ENCODE results near the gene UBAP1L. TPM values are rescaled to one million over a fixed set of nuclear protein-coding genes. Genes with fewer than 3 reads are reported as not detected.

Gene UBAP1L
- total RNA-seq, 1 experiment from 2014 or later = 3.0 TPM

DNA sequence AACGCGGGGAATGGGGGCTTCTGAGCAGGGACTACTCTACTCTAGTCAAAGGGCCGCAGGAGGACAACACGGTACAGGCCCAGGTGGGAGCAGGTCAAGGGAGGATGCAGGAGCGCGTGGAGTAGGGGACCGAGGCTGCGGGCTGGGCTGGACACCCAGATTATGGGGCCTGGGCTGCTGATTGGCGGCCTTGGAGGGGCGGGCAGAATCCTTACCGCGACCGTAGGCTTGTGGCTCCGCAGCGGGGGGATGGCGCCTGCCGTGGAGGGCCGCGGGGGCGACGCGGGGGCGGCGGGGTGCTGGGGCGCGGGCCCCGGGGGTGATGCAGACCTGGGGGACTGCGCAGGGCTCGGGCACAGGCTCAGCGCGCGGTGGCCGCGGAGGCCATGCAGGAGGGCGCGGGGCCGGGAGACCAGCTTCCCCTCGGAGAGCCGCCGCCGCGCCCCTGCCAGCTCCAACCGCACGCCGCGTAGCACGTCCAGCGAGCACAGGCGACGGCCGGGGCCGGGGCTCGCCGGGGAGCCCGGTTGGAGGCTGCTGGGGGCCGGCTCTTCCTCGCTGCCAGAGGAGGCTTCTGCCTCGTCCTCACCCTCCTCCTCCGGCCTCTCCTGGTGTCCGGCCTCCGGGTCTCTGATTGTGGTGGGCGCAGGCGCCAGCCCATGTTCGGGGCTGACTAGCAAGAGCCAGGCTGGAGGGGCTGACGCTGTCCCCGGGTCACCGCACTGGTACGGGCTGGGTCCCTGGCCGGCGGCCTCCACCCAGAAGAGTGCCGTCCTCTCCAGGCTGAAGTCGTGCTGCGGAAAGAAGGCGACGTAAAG, 12.9 kb downstream of the UBAP1L start:
- no CpG with 5 or more reads among the region's 75 CpGs for WGBS (ENCODE audit: extremely low coverage, insufficient read length, low lambda C conversion rate)

More for the DNA sequence above, 12.9 kb downstream of the UBAP1L start:
- no peak overlapping the region for H3K4ac ChIP-seq (ENCODE audit: low read depth, low read length)
- H3K36me3 Mint-ChIP-seq (ENCODE audit: insufficient read depth in 1 of 3, low read depth in 3 of 3) = peaks cover 6 to 20% (median 8%) of the 10 kb centered on the region in 3 experiments; a peak in 6 of 7 replicates
- no peak overlapping the region for H2BK5ac ChIP-seq (ENCODE audit: insufficient read length, low read length)
- no peak overlapping the region for H3K27ac ChIP-seq (ENCODE audit: insufficient read length, low read depth, low read length)
- no peaks in the 10 kb centered on the region for H3K9me3 ChIP-seq (ENCODE audit: control insufficient read depth, low read depth, low read length)
- H4K8ac ChIP-seq (replicated peaks; ENCODE audit: insufficient read length, low read depth, low read length) = no peak overlapping the region
- peaks cover 4% of the 10 kb centered on the region in 2 experiments; a peak in 3 of 4 replicates for H3K4me1 Mint-ChIP-seq
- H3K79me1 ChIP-seq (ENCODE audit: insufficient read depth, low read depth, low read length, poor library complexity, severe bottlenecking) = no peaks in the 10 kb centered on the region
- H4K20me1 ChIP-seq (ENCODE audit: control insufficient read depth, insufficient read depth, insufficient read length) = no peaks in the 10 kb centered on the region
- no peaks in the 10 kb centered on the region for H3K4me1 ChIP-seq (ENCODE audit: insufficient read depth, low read length)
- H3K56ac ChIP-seq (ENCODE audit: insufficient read length, low read depth, low read length) = no peak overlapping the region
- no peak overlapping the region for H3T11ph ChIP-seq (ENCODE audit: low read length)
- H2BK12ac ChIP-seq (ENCODE audit: insufficient read length, low read depth, low read length) = no peak overlapping the region
- no peak overlapping the region for H2BK120ac ChIP-seq (ENCODE audit: low read depth, low read length, poor library complexity, severe bottlenecking)
- no peak overlapping the region for H4K5ac ChIP-seq (ENCODE audit: insufficient read length, low read depth, low read length)
- peak; percentile 72 for DNase-seq
- H3K27ac Mint-ChIP-seq = peak overlapping the region; percentile 16 to 91 (median 34); a peak in 4 of 7 replicates
- no peak overlapping the region for H2BK15ac ChIP-seq (ENCODE audit: low read depth, low read length)
- no peaks in the 10 kb centered on the region for H3K79me2 ChIP-seq (ENCODE audit: insufficient read depth, low read length)
- no peak; the same call in 2 of the 3 replicates for TF ChIP-seq CTCF (conservative IDR thresholded peaks at IDR 0.05)
- no peak overlapping the region for H2AFZ ChIP-seq (ENCODE audit: low read length)
- H3K23me2 ChIP-seq (ENCODE audit: insufficient read length, low read depth, low read length, poor library complexity, severe bottlenecking) = peaks cover 3% of the 10 kb centered on the region
- H3K27me3 ChIP-seq (ENCODE audit: insufficient read depth, low read length) = no peaks in the 10 kb centered on the region
- H3K9me3 Mint-ChIP-seq = no peaks in the 10 kb centered on the region
- no peaks in the 10 kb centered on the region for H3K27me3 Mint-ChIP-seq (ENCODE audit: low read depth)
- no peak overlapping the region for H2AK5ac ChIP-seq (ENCODE audit: insufficient read length, low read length)
- H3K4me2 ChIP-seq (ENCODE audit: insufficient read depth, insufficient read length, low read length) = no peak overlapping the region
- no peak overlapping the region for H4K91ac ChIP-seq (ENCODE audit: insufficient read length, low read depth, low read length)
- H3K9ac ChIP-seq (ENCODE audit: extremely low read depth, insufficient read length, low read length) = no peak overlapping the region
- no peak overlapping the region for H3K18ac ChIP-seq (ENCODE audit: insufficient read length, low read depth, low read length)
- H3K14ac ChIP-seq (ENCODE audit: insufficient read depth, low read length) = peak overlapping the region; percentile 38; the same call in 1 of the 2 replicates
- H3K4me3 Mint-ChIP-seq = peak overlapping the region in 1 of 2 experiments; percentile 81; a peak in 4 of 5 replicates
- H2BK20ac ChIP-seq (ENCODE audit: low read depth, low read length, poor library complexity, severe bottlenecking) = no peak overlapping the region
- no peak overlapping the region for H3K23ac ChIP-seq (ENCODE audit: insufficient read length, low read depth, low read length)

Data from H9 (cell line).